GM19455 (cell line): ENCODE measurements around the gene CEP72.

Experiments
- ATAC-seq: cut with Tn5 transposase; IDR thresholded peaks from one replicate; pipeline ENCODE4 v1.9.1; 2021; ENCODE audit not compliant: unreplicated experiment

The CEP72 gene

GRCh38 chr5:635306-636055, 23.3 kb downstream of the CEP72 start:
- ATAC-seq: no peak

GRCh38 chr5:636951-637350, 24.8 kb downstream of the CEP72 start:
- no peak for ATAC-seq

GRCh38 chr5:637581-638450, 25.7 kb downstream of the CEP72 start:
- no peak for ATAC-seq

GRCh38 chr5:638501-639252, 26.5 kb downstream of the CEP72 start:
- no peak for ATAC-seq

GRCh38 chr5:639253-639530, 27.1 kb downstream of the CEP72 start:
- ATAC-seq: no peak

- ATAC-seq: no peak
Measured at GRCh38 chr5:639584-640213, 27.6 kb downstream of the CEP72 start.

- no peak for ATAC-seq
Measured at GRCh38 chr5:640461-641330, 28.6 kb downstream of the CEP72 start.

GRCh38 chr5:641331-641765, 29.2 kb downstream of the CEP72 start:
- ATAC-seq: no peak

GRCh38 chr5:642481-642880, 30.3 kb downstream of the CEP72 start:
- no peak for ATAC-seq

GRCh38 chr5:643351-643801, 31.2 kb downstream of the CEP72 start:
- ATAC-seq: no peak

GRCh38 chr5:643811-644271, 31.7 kb downstream of the CEP72 start:
- no peak for ATAC-seq

GRCh38 chr5:644509-644908, 32.4 kb downstream of the CEP72 start:
- no peak for ATAC-seq

GRCh38 chr5:644971-645370, 32.8 kb downstream of the CEP72 start:
- no peak for ATAC-seq

GRCh38 chr5:645421-645820, 33.3 kb downstream of the CEP72 start:
- ATAC-seq: no peak

- ATAC-seq: no peak
Measured at GRCh38 chr5:646396-647201, 34.5 kb downstream of the CEP72 start.

- ATAC-seq: no peak
Measured at GRCh38 chr5:647311-647710, 35.2 kb downstream of the CEP72 start.

GRCh38 chr5:647727-648126, 35.6 kb downstream of the CEP72 start:
- no peak for ATAC-seq

- ATAC-seq: no peak
Measured at GRCh38 chr5:651296-652022, 39.3 kb downstream of the CEP72 start.
